Fibroblast of skin of left biceps (primary cell): ENCODE measurements around the gene BLMH.

Experiments used
- DNase-seq, 2 experiments: peaks; one replicate each; pipeline ENCODE4 v3.0.0-alpha.2; 2013; ENCODE audit warnings: low read depth in 2 of 2

BLMH gene

DNA sequence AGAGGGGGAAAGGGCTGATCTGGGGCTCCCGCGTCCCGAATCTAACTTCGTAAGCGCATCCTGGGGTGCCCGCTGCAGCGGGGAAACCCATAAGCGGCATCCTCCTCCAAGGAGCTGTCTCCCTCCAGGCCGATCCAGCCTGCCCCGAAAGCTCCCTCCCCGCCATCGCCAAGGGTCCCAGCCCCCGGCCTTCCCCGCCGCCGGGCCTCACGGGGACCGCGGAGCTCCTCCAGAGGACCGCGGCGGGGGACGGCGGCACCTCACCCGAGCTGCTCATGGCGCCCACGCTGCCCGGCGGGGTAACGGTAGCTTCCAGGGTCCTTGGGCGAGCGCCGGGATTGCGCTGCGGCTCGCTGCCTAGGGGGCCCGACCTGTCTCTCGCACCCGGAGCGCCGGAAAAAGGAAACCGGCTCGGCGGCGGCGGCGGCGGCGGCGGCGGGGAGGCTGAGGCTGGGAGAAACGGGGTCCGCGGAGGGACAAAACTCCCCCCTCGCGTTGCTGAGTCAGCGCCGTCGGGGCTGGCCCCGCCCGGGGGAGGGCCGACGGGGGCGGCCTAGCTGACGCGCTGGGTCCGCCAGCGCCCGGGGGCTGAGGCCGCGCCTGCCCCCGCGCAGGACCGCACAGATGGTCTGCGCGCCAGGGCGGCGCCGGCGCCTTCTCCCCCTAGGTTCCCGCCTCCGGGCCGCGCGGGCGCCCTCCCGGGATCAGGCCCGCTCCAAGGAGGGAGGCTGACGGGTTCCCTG is at the start of gene BLMH:
Gene BLMH (minus strand): TSS at position 402 of the 743 bp plus-strand sequence. CDS start 125 bp downstream, at position 277.
- DNase-seq = peak; percentile 58 to 70

DNA sequence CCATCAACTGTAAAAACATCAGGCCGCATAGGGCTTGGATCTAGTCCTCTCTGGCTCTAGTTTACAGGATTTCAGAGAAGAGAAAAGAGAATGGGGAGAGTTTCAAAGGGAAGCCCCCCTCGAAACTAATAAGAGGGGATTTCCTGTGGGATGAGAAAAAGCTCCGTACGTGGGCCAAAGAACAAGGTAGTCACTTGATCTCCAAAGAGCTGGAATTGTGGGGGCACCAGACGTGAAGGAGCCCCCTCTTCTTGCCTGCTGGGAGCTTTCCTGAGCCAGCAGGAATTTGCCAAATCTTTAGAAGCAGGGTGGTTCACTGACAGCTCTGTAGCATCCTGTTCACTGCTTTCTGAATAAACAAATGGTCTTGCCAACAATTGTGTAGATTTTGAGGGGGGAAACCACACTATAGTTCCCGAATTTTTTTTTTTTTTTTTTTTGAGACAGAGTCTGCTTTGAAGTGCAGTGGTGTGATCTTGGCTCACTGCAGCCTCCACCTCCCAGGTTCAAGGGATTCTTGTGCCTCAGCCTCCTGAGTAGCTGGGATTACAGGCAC is 49.1 kb upstream of the BLMH start:
- DNase-seq = no peak

- no peak for DNase-seq
Observed at GRCh38 chr17:30339086-30339485, 47.3 kb upstream of the BLMH start.

DNA sequence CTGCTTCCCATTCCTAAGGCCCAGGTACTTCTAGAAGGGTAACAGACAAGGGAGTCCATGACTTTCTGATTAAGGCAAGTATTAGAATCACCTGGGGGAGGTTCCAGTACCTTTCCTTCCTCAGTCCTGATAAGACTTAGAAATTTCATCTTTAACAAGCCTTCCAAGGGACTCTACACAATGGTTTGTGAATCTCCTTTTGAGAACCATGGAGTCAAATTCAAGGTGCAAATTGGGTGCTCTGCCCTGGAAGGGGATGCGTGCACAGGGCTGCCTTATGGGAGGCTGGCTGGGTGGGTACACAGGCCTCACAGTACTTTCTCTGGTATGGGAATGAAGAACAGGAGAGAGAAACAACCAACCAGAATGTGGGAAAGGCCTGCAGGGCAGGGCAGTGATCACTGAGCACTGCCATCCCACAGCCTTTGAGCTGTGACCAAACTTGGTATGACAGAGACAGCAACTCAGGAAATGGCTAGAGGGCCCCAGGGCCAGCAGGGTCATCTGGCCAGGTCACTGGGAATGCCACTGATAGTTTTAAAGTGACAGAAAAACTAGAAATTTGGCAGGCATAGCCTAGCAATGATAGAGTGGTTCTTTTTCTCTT is 45.8 kb upstream of the BLMH start:
- no peak for DNase-seq

DNA sequence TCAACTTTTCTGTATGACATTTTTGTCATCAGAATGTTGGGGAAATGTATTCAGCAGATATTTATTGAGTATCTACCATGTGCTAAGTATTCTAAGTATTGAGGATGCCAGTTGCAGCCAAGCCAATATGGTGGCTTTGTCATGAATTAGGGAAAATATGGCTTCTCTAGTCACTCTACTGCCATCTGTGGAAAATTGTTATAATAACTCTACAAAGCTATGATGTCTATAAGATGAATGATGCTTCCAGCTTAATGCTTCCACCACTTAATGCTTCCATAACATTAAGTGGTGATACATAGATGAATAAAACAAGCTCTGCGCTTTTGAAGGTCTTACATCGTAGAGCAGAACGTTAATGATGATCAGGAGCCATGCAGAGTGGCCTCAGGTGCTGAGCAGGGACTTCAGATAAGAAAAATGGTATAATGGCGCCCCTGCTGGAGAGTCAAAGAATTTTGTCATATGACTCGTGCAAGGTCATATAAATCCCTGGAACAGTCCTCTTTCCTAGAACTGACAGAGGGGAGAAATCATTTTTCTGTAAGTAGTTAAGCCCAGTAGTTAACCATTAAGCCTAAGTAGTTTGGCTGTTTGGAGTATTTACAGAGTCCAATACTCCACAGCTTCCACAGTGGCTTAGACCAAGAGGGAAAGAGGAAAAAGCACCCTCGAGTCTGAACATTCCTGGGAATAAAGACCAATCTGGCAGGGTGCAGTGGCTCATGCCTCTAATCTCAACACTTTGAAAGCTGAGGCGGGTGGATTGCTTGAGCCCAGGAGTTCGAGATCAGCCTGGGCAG is 44.8 kb upstream of the BLMH start:
- no peak for DNase-seq

GRCh38 chr17:30334421-30334820 is 42.7 kb upstream of the BLMH start:
- no peak for DNase-seq

DNA sequence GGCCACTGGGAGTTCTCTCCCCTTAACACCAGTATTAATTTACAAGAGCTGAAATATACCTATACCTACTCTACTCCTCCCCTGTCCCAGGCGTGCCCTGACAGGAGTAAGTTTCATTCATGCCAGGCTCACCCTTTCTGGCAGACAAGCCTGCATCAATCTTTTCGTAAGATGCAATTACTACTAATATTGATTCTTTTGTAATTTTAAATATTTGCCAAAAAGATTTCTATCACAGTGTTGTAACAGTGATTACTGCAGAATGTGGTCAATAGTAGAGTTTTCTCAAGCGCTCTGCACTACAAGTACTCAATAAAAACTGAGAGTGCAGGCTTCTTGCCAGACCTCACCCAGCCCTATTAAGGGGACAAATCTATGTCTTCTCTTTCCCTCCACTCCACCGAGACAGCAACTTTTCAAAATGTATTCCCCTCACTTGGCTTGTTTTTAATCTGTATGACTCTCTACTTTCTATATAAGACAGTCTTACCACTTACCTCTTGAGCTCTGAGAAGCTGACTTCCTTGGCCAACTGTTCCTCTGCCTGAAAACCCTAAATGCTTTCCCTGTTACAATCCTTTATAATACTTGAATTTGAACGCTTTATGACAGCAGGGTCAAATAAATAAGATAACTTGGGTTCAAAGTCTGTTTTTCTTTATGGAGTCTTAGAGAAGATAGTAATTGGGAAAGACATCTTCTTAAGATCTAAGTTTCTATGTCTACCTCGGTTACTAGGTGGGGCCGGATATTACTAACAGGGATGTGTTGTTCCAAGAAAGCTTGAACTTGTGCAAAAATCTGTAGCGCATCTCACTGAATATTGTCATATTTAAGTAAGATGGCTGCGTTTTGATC is 42.0 kb upstream of the BLMH start, which contains the start of gene TMIGD1:
Gene TMIGD1 (minus strand): TSS at position 555 of the 858 bp plus-strand sequence. CDS start 1,924 bp downstream, outside the sequence.
- DNase-seq = no peak

DNA sequence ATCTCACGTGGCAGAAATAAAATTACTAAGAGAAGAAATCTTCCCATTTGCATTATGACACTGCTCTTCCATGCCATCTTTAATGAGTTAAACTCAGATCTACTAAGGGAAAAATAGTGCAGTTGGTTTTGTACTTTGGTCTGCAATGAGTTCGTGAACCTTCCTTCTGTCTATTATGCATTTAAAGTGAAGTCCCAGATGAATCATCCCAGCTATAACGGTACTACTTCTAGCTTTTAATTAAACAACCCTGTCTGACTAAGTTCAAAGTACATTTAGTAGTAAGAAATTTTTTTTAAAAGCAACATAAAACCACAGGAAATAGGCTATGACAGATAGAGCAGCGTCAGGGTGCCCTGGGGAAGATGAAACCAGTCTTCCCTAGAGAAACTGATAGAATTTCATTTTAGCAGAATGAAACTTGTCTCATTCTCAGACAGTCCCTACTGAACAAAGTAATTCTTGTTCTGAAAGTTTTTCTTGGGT is 40.4 kb upstream of the BLMH start:
- no peak for DNase-seq

DNA sequence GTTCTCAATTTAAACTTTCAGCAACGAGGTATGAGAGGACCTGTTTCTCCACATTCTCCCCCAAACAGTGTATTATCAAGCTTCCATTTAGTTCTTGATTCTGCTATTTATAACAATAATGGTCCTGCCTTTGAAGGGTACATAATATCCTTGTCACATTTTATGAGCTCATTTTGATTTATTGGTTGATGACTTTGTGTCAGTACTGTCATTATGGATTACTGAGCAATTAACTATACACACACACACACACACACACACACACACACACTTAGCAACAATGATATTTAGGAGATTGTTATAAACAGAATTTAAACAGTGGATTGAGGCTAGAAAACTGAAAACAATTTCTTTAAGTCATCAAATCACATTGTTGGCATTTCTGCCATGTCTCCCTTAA is 35.1 kb upstream of the BLMH start:
- DNase-seq = no peak

DNA sequence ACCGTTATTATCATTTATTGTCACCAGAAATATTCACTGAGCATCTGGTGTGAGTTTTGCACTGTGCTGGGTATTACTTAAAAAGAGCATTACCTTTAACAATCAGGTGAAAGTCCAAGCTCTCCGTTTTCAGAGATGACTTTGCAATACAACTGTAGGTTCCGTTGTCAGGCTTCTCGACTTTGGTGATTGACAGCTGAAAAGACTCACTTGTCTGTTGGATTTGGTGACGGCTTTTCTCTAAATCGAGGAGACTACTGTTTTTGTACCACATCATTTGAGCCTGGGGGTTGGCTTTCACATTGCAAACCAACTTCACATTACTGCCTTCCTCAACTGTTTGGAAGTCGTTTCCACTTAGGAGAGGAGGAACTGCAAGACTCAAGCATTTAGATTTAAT is 33.0 kb upstream of the BLMH start:
- DNase-seq = no peak

- DNase-seq = no peak
Observed at GRCh38 chr17:30323895-30324319, 32.2 kb upstream of the BLMH start.

GRCh38 chr17:30323262-30323894 is 31.6 kb upstream of the BLMH start:
- no peak for DNase-seq

DNA sequence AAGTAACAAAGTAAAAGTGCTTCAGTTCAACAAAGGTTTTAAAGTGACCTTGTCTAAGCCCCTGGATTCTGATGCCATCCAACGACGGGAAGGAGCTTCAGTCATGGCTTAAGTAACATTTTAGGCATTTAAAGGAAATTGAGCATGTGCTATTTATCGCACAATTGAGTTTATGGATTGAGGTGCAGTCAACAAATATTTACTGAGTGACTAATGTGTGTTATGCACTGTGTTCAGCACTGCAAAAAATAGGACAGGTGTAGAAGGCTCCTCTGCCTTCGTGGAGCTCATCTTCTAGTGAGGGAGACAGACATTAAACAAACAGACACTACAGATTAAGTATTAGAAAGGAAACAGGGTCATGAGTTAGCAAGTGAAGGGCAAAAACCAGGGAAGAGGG is 29.6 kb upstream of the BLMH start:
- no peak for DNase-seq

DNA sequence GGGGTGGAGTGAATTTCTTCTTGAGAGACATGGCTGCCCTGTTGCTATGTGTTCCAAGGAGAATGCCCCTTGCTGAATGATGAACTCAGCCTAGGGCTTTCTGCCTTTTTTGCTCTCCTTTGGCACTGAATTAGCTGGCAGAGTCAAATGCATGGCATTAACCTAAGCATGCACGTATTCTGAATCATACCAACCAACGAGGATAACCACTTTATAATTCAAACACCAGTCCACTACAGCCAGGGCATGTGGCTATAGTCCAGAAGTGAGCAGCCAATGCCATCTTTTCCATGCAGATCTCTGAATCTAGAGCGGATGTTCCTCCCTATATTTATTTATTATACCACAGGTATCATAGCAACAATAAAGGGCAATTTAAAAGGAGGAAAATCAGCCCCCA is 26.4 kb upstream of the BLMH start:
- no peak for DNase-seq

- no peak for DNase-seq
Observed at GRCh38 chr17:30316736-30317135, 25.0 kb upstream of the BLMH start.

DNA sequence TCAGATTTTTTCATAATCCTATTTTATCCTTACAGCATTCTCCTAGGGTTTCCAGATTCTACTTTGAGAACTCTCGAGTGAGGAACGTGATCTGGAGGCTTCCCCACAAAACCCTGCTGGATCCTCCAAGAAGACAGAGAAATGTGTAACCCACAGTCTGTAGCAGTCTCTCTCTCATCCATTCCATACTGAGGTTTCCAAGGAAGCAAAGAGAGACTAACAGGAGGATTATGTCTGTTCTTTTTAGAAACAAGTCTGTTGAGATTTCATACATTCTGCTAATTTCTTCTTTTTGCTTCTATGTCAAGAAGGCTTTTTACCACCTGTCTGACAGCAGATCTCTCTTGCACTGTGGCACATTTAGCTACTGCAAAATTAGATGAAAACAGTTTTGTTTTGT is 23.4 kb upstream of the BLMH start:
- no peak for DNase-seq

- no peak for DNase-seq
Observed at GRCh38 chr17:30314474-30314873, 22.7 kb upstream of the BLMH start.

- no peak for DNase-seq
Observed at GRCh38 chr17:30312226-30312625, 20.5 kb upstream of the BLMH start.

- DNase-seq = no peak
Observed at GRCh38 chr17:30310562-30310961, 18.8 kb upstream of the BLMH start.

DNA sequence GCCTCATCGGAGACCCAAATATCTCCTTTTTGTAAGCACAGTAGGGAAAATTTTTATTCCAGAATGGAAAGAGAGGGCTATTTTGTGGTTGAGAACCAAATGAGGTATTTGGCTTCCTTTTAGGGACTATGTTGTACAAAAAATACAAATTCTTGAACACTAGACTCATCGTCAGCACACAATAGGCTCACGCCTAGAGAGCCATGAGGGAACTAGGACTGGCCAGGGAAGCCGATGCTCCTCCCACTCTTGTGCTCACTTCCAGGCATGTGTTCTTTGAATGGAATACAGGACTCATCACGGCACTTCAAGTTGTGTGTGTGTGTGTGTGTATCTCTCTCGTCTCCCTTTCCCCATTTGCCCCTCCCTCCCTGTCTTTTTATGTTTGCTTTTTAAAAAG is 17.8 kb upstream of the BLMH start:
- DNase-seq = no peak

DNA sequence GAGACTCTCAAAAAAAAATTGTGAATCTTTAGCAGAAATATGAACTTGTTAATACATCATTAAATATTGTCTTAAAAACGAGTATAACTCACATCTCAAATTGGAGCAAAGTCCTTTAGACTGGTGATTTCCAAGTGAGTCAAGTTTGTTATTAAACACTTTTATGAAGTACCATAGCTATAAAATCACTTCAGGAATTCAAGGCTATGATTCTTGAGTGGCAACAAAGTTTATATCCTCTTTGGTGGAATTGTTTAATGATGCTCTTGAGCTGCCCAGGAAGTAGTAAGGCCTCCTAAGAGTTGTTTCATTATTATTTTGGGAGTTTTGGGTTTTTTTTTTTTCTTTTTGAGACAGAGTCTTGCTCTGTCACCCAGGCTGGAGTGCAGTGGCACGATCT is 16.7 kb upstream of the BLMH start:
- DNase-seq = no peak
